K562 (cell line): ENCODE results near the gene TRIO. TPM values are rescaled to one million over a fixed set of nuclear protein-coding genes. Genes with fewer than 3 reads are reported as not detected.

ENCODE experiments used
- ATAC-seq: fragments of 200-7000 bp; cut with Tn5 transposase; 3 replicates; pipeline ENCODE4 v1.9.1; 2020; ENCODE audit warnings: moderate library complexity
- BruUV-seq: library from RNA; stranded (reverse); fragments of 400-500 nt; replicated peaks from 2 replicates; lab custom pipeline; 2021; lab: Mats Ljungman, UMichigan
- CTCF ChIA-PET: fragments of 300-600 bp; formaldehyde crosslinking; extraction: SDS; loops from one replicate; lab custom pipeline; 2021; ENCODE audit warnings: low intra/inter-chr PET ratio; lab: Yijun Ruan, JAX
- POLR2A ChIA-PET: fragments of 300-600, 350-650 bp; sonication (Branson Sonifier 250); formaldehyde crosslinking; extraction: SDS; loops from one replicate; lab custom pipeline; 2021; ENCODE audit warnings: antibody characterized with exemption, inconsistent platforms; lab: Yijun Ruan, JAX
- DNase-seq, 4 experiments: peaks; one replicate each; pipeline versions ENCODE4 v3.0.0 to v3.0.0-alpha.2; 2011 to 2018; ENCODE audit warnings: low spot score in 3 of 4, mixed read lengths in 3 of 4; ENCODE audit errors: extremely low read depth in 1 of 4
- FAIRE-seq: peaks from 2 replicates; lab custom pipeline; 2011; peaks lifted over from hg19 to GRCh38; lab: Jason Lieb, UNC
- H2AFZ ChIP-seq: 2 replicates; pipeline ENCODE4 v1.6.0; 2011; ENCODE audit warnings: low read depth, low read length, control low read depth, inconsistent platforms
- H3K27ac ChIP-seq: fragments of 200-600 bp; 3 replicates; pipeline ENCODE4 v1.8.0; 2011; ENCODE audit warnings: low read depth, mild to moderate bottlenecking, control low read depth, inconsistent platforms, low read length, moderate library complexity, mixed read lengths; ENCODE audit errors: extremely low read depth
- H3K27me3 ChIP-seq, 2 experiments: fragments of 300-600 bp in 1 of 2; 2 replicates in 1 of 2; 3 replicates in 1 of 2; pipeline versions ENCODE4 v1.6.0 to v1.8.0; 2011; ENCODE audit warnings: inconsistent platforms in 2 of 2, low read length in 2 of 2, mild to moderate bottlenecking in 1 of 2, mixed read lengths in 1 of 2, moderate library complexity in 1 of 2; ENCODE audit not compliant: control insufficient read depth in 2 of 2, insufficient read depth in 2 of 2
- H3K36me3 ChIP-seq: fragments of 300-600 bp; 3 replicates; pipeline ENCODE4 v1.8.0; 2011; ENCODE audit warnings: mild to moderate bottlenecking, low read length, inconsistent platforms; ENCODE audit not compliant: control insufficient read depth, insufficient read depth
- H3K4me1 ChIP-seq, 2 experiments: fragments of 200-600 bp in 1 of 2; replicated peaks in 1 of 2; 2 replicates in 1 of 2; 3 replicates in 1 of 2; pipeline versions ENCODE4 v1.5.1 to v1.8.0; 2011; ENCODE audit warnings: inconsistent platforms in 2 of 2, low read length in 2 of 2, mild to moderate bottlenecking in 1 of 2, mixed read lengths in 1 of 2, moderate library complexity in 1 of 2; ENCODE audit not compliant: control insufficient read depth in 2 of 2, insufficient read depth in 2 of 2
- H3K4me2 ChIP-seq: 2 replicates; pipeline ENCODE4 v1.6.1; 2011; ENCODE audit warnings: low read length, control low read depth, inconsistent platforms, mixed read lengths; ENCODE audit not compliant: insufficient read depth
- H3K4me3 ChIP-seq: fragments of 200-600 bp; sonication (generic), shearing (Covaris generic); 2 replicates; pipeline ENCODE4 v1.5.1; 2016; ENCODE audit warnings: control low read depth, inconsistent platforms
- H3K79me2 ChIP-seq: fragments of 200-600 bp; 3 replicates; pipeline ENCODE4 v1.8.0; 2011; ENCODE audit warnings: low read length, inconsistent platforms; ENCODE audit not compliant: control insufficient read depth, insufficient read depth
- H3K9ac ChIP-seq, 2 experiments: 2 replicates each; pipeline versions ENCODE4 v1.6.0 to v1.6.1; 2011; ENCODE audit warnings: low read depth in 2 of 2, low read length in 2 of 2, control low read depth in 1 of 2, inconsistent platforms in 1 of 2, mild to moderate bottlenecking in 1 of 2, mixed read lengths in 1 of 2; ENCODE audit not compliant: insufficient read depth in 1 of 2
- H3K9me1 ChIP-seq: one replicate; pipeline ENCODE4 v1.6.0; 2011; ENCODE audit warnings: inconsistent platforms, mild to moderate bottlenecking, low read length, moderate library complexity; ENCODE audit not compliant: control insufficient read depth, insufficient read depth
- H3K9me3 ChIP-seq: replicated peaks from 2 replicates; pipeline ENCODE4 v1.5.1; 2011; ENCODE audit warnings: low read depth, low read length, inconsistent platforms; ENCODE audit not compliant: control insufficient read depth, insufficient read depth
- H4K20me1 ChIP-seq: replicated peaks from 2 replicates; pipeline ENCODE4 v1.6.1; 2011; ENCODE audit warnings: low read length, inconsistent platforms, mixed read lengths; ENCODE audit not compliant: control insufficient read depth, insufficient read depth
- BHLHE40 ChIP-seq: IDR thresholded peaks from 2 replicates; pipeline ENCODE4 v1.6.1; 2011; ENCODE audit warnings: low read length, improper control_type of control experiment
- EGR1 ChIP-seq: fragments of 450-650 bp; conservative IDR thresholded peaks from 2 replicates; pipeline ENCODE4 v1.6.1; 2017; ENCODE audit warnings: mild to moderate bottlenecking
- FOSL1 ChIP-seq: fragments of 200-800 bp; sonication (Bioruptor generic); conservative IDR thresholded peaks from 2 replicates; pipeline ENCODE4 v1.6.1; 2016; ENCODE audit warnings: missing genetic modification characterization, missing compliant biosample characterization
- HNRNPLL ChIP-seq: fragments of 200-400 bp; formaldehyde crosslinking; IDR thresholded peaks from 2 replicates; pipeline ENCODE4 v1.6.1; 2017; ENCODE audit warnings: low read length, low read depth, mild to moderate bottlenecking; ENCODE audit not compliant: poor library complexity, severe bottlenecking
- MCM3 ChIP-seq: fragments of 450-650 bp; IDR thresholded peaks from 2 replicates; pipeline ENCODE4 v1.6.1; 2016
- RBBP5 ChIP-seq: fragments of 200-600 bp; sonication (generic); IDR thresholded peaks from 2 replicates; pipeline ENCODE4 v1.6.1; 2012; ENCODE audit warnings: borderline replicate concordance, mild to moderate bottlenecking, low read length, control low read depth, inconsistent platforms; ENCODE audit not compliant: insufficient read depth, poor library complexity, severe bottlenecking
- RBM15 ChIP-seq: fragments of 200-400 bp; formaldehyde crosslinking; IDR thresholded peaks from 2 replicates; pipeline ENCODE4 v1.6.1; 2018; ENCODE audit warnings: mild to moderate bottlenecking, low read length, moderate library complexity; ENCODE audit not compliant: insufficient read depth
- SAFB2 ChIP-seq: fragments of 200-400 bp; formaldehyde crosslinking; IDR thresholded peaks from 2 replicates; pipeline ENCODE4 v1.6.1; 2018; ENCODE audit warnings: borderline replicate concordance, low read length, low read depth, moderate library complexity; ENCODE audit not compliant: severe bottlenecking
- SIX5 ChIP-seq, 2 experiments: IDR thresholded peaks; 2 replicates each; pipeline ENCODE4 v1.6.1; 2011; ENCODE audit warnings: low read length in 2 of 2, borderline replicate concordance in 1 of 2, low read depth in 1 of 2, mild to moderate bottlenecking in 1 of 2, moderate library complexity in 1 of 2; ENCODE audit not compliant: insufficient read depth in 1 of 2
- ZNF174 ChIP-seq: fragments of 250-450 bp; sonication (Bioruptor Pico); IDR thresholded peaks from 2 replicates; pipeline ENCODE4 v1.4.0; 2020; ENCODE audit warnings: mild to moderate bottlenecking
- ZNF263 ChIP-seq: sonication (generic); formaldehyde crosslinking; IDR thresholded peaks from 2 replicates; pipeline ENCODE4 v1.8.0; 2022; ENCODE audit warnings: mild to moderate bottlenecking, missing genetic modification reagents, borderline replicate concordance
- WGBS: fragments of 100-300 bp; shearing (Covaris generic); methylation state at CpG from one replicate; pipeline ENCODE4 v1.1.6; 2016; ENCODE audit warnings: low coverage, mixed read lengths; ENCODE audit not compliant: insufficient coverage; ENCODE audit errors: missing lambda C conversion rate; 5-methylcytosine and 5-hydroxymethylcytosine counted together
- in situ Hi-C: fragments of 300-500 bp; cut with MboI; formaldehyde crosslinking; loops from 4 replicates; pipeline ENCODE4 v1.15.0; 2018; ENCODE audit warnings: inconsistent platforms, mixed read lengths
- intact Hi-C: fragments of 100-400 bp; cut with micrococcal nuclease; formaldehyde crosslinking; loops from 2 replicates; pipeline ENCODE4 v1.14.2; 2022
- polyA plus RNA-seq, 8 experiments: library from polyadenylated mRNA; depleted of rRNA in 4 of 8; stranded (reverse) in 5 of 8; unstranded in 3 of 8; fragments of >200 nt; fragmentation: Nextera tagmentation in 2 of 8; fragmentation: Illumina TruSeq in 1 of 8; extraction: Ambion mirVana in 2 of 8; extraction: Trizol in 1 of 8; gene quantifications; 2 replicates each; pipeline versions ENCODE4 v1.2.1 to v1.2.3, GENCODE V29; 2011 to 2014; ENCODE audit warnings: inconsistent platforms in 1 of 8, missing spikeins in 1 of 8
- total RNA-seq, 7 experiments: library from RNA; depleted of rRNA in 6 of 7; stranded (reverse); fragments of >200 nt in 6 of 7; fragmentation: Illumina TruSeq in 2 of 7; extraction: Trizol in 2 of 7; gene quantifications; 2 replicates each; pipeline versions ENCODE4 v1.2.1 to v1.2.3, GENCODE V29; 2011 to 2021; ENCODE audit warnings: low replicate concordance in 1 of 7
- TF ChIP-seq, protein P1 (sequence below): fragments of 250-450 bp; sonication (Bioruptor Pico); IDR thresholded peaks from 2 replicates; pipeline ENCODE4 v1.5.0; 2020; ENCODE audit warnings: mild to moderate bottlenecking, borderline replicate concordance

TRIO gene
- total and polyA plus RNA-seq, 9 of the 15 experiments (the other 6 are each of a cell fraction or from before 2014, with no cell fraction given) = 0.24 to 5.0 (median 1.1) TPM

DNA sequence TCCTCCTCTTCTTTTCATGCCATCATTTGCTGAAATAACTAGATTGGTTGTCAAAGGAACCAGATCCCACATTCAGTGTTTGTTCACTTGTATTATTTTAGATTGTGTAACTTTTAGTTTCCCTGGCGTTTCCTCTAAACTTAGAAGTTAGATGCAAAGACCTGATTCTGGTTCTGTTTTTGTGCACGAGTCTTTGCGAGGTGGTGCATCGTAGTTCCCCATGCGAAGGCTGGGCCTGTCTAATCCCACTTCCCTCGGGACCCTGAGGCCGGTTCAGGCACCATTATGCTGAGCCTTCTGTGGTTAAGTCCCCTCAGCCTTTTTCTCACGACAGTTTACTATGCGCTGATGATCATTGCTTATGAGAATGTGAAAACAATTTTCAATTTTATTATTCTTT, 219.3 kb downstream of the TRIO start:
- peaks cover 0 to 4% of the 10 kb centered on the region in 2 experiments; a peak in 1 of 5 replicates for H3K4me1 ChIP-seq
- ATAC-seq (no peak), DNase-seq (no peak), FAIRE-seq (no peak)
- ChIA-PET POLR2A (no interaction called here), CTCF (interaction anchor here (0.5 to 0.6 kb wide), 2 partner anchors 288 to 298 kb away, joined by 4 read pairs; no protein-coding TSS in a partner anchor)
- peaks cover 14 to 34% of the 10 kb centered on the region in 2 experiments; a peak in 4 of 5 replicates for H3K27me3 ChIP-seq
- 6% methylated on average over 9 of the region's 9 CpGs for WGBS
- no peak overlapping the region for H3K4me2 ChIP-seq
- H3K27ac ChIP-seq = no peak overlapping the region
- no peaks in the 10 kb centered on the region for H3K36me3 ChIP-seq
- H3K4me3 ChIP-seq = no peak overlapping the region
- in situ Hi-C loops (loop anchor here (10.0 kb wide), 1 partner anchor 642 kb away; no protein-coding TSS in a partner anchor), intact Hi-C loops (loop anchor here (5.0 kb wide), 1 partner anchor 640 kb away; no protein-coding TSS in a partner anchor)
- no peak overlapping the region for H3K9ac ChIP-seq
- no peak overlapping the region for H2AFZ ChIP-seq
- no peaks in the 10 kb centered on the region for H4K20me1 ChIP-seq
- H3K79me2 ChIP-seq = no peaks in the 10 kb centered on the region
- no peaks in the 10 kb centered on the region for H3K9me3 ChIP-seq
- TF ChIP-seq, protein P1, sequence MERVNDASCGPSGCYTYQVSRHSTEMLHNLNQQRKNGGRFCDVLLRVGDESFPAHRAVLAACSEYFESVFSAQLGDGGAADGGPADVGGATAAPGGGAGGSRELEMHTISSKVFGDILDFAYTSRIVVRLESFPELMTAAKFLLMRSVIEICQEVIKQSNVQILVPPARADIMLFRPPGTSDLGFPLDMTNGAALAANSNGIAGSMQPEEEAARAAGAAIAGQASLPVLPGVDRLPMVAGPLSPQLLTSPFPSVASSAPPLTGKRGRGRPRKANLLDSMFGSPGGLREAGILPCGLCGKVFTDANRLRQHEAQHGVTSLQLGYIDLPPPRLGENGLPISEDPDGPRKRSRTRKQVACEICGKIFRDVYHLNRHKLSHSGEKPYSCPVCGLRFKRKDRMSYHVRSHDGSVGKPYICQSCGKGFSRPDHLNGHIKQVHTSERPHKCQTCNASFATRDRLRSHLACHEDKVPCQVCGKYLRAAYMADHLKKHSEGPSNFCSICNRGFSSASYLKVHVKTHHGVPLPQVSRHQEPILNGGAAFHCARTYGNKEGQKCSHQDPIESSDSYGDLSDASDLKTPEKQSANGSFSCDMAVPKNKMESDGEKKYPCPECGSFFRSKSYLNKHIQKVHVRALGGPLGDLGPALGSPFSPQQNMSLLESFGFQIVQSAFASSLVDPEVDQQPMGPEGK (CRISPR knock-in tag) = no peak
- TF ChIP-seq BHLHE40 (no peak), EGR1 (no peak), RBBP5 (no peak), HNRNPLL (no peak), MCM3 (no peak), RBM15 (no peak), ZNF263 (CRISPR knock-in tag) (no peak), FOSL1 (tag) (no peak), ZNF174 (CRISPR knock-in tag) (no peak), SIX5 (IDR thresholded peaks at IDR 0.05; ENCODE audit: borderline replicate concordance in 1 of 2, insufficient read depth in 1 of 2, low read depth in 1 of 2, low read length in 2 of 2) (no peak), SAFB2 (no peak)
- BruUV-seq = no TSS peak
- no peaks in the 10 kb centered on the region for H3K9me1 ChIP-seq
